Hepatic stellate cell (primary cell): Measurements from ENCODE around the gene EPM2AIP1.
"Not testable (repeated sequence)": the region's sequence is repeated elsewhere in the genome, so short reads cannot be mapped to it uniquely, and the experiment has no call there.

Experiments used
- DNase-seq: peaks from one replicate; pipeline ENCODE4 v3.0.0; 2011; ENCODE audit warnings: low spot score

EPM2AIP1 gene

GRCh38 chr3:36954452-36955134 is 38.3 kb downstream of the EPM2AIP1 start:
- DNase-seq, result no peak

GRCh38 chr3:36947814-36948213 is 45.1 kb downstream of the EPM2AIP1 start:
- not testable (repeated sequence) for DNase-seq

- DNase-seq, result no peak
These were observed 47.5 kb downstream of the EPM2AIP1 start for GRCh38 chr3:36945333-36945980.

GRCh38 chr3:36944641-36945270 is 48.2 kb downstream of the EPM2AIP1 start, which contains the start of gene TRANK1:
Gene TRANK1 (minus strand): TSS chr3:36945054. CDS start chr3:36944809, 245 bp downstream.
- peak; percentile 40 for DNase-seq

- peak; percentile 76 for DNase-seq
These were observed 48.8 kb downstream of the EPM2AIP1 start for GRCh38 chr3:36944012-36944640.

GRCh38 chr3:36943601-36944000 is 49.3 kb downstream of the EPM2AIP1 start:
- DNase-seq, result no peak

GRCh38 chr3:36942638-36943248 is 50.2 kb downstream of the EPM2AIP1 start:
- no peak for DNase-seq

GRCh38 chr3:36941658-36942057 is 51.3 kb downstream of the EPM2AIP1 start:
- no peak for DNase-seq

GRCh38 chr3:36941162-36941561 is 51.8 kb downstream of the EPM2AIP1 start:
- no peak for DNase-seq

- no peak for DNase-seq
These were observed 55.4 kb downstream of the EPM2AIP1 start for GRCh38 chr3:36937492-36937891.
